Bronchial epithelial cell (primary cell): ENCODE measurements around the gene SNX30. TPM values are rescaled to one million over a fixed set of nuclear protein-coding genes. Genes with fewer than 3 reads are reported as not detected.
A peak's percentile ranks its signal among the peaks of the same experiment; 100 is the strongest.

ENCODE experiments used
- DNase-seq: peaks from one replicate; pipeline ENCODE4 v3.0.0-alpha.2; 2010; ENCODE audit warnings: low read depth
- FAIRE-seq: peaks from 2 replicates; lab custom pipeline; 2011; peaks lifted over from hg19 to GRCh38; lab: Jason Lieb, UNC
- H3K27me3 ChIP-seq: 2 replicates; pipeline ENCODE4 v1.5.1; 2011; ENCODE audit warnings: low read length; ENCODE audit not compliant: control insufficient read depth, insufficient read depth
- H3K36me3 ChIP-seq: 2 replicates; pipeline ENCODE4 v1.5.1; 2011; ENCODE audit warnings: low read length; ENCODE audit not compliant: control insufficient read depth, insufficient read depth
- H3K4me3 ChIP-seq: 2 replicates; pipeline ENCODE4 v1.5.1; 2011; ENCODE audit warnings: mild to moderate bottlenecking, low read depth, low read length, control low read depth
- CTCF ChIP-seq: IDR thresholded peaks from 2 replicates; pipeline ENCODE4 v1.5.1; 2011; ENCODE audit warnings: mild to moderate bottlenecking, moderate library complexity, low read length, control low read depth, inconsistent platforms; ENCODE audit not compliant: insufficient read depth, severe bottlenecking
- total RNA-seq: library from RNA; depleted of rRNA; stranded (reverse); fragments of >200 nt; gene quantifications from 2 replicates; pipeline ENCODE4 v1.2.1, GENCODE V29; 2014

SNX30 gene
- total RNA-seq, 1 donor from 2014 or later: 13.2 TPM

GRCh38 chr9:112846528-112847488, 96.2 kb downstream of the SNX30 start:
- no peak for FAIRE-seq

GRCh38 chr9:112848316-112849151, 98.0 kb downstream of the SNX30 start:
- TF ChIP-seq CTCF: no peak
- Histone ChIP-seq H3K36me3 (no peaks in the 10 kb centered on the region), H3K27me3 (no peaks in the 10 kb centered on the region), H3K4me3 (no peak overlapping the region)
- no peak for DNase-seq
- FAIRE-seq: no peak

More at GRCh38 chr9:112846528-112847488, 96.2 kb downstream of the SNX30 start:
- H3K27me3 ChIP-seq: no peaks in the 10 kb centered on the region
- TF ChIP-seq CTCF: no peak
- no peaks in the 10 kb centered on the region for H3K36me3 ChIP-seq
- H3K4me3 ChIP-seq: no peak overlapping the region
- DNase-seq: no peak

- no peak for TF ChIP-seq CTCF
- H3K27me3 ChIP-seq: no peaks in the 10 kb centered on the region
- no peak for DNase-seq
- FAIRE-seq: no peak
- no peak overlapping the region for H3K4me3 ChIP-seq
- no peaks in the 10 kb centered on the region for H3K36me3 ChIP-seq
These were observed 98.9 kb downstream of the SNX30 start for GRCh38 chr9:112849363-112849922.

GRCh38 chr9:112850840-112851239, 100.3 kb downstream of the SNX30 start:
- no peaks in the 10 kb centered on the region for H3K36me3 ChIP-seq
- FAIRE-seq (no peak), DNase-seq (no peak)
- TF ChIP-seq CTCF: no peak
- no peak overlapping the region for H3K4me3 ChIP-seq
- H3K27me3 ChIP-seq: no peaks in the 10 kb centered on the region

GRCh38 chr9:112852741-112853504, 102.4 kb downstream of the SNX30 start:
- Histone ChIP-seq H3K36me3 (no peaks in the 10 kb centered on the region), H3K4me3 (no peak overlapping the region), H3K27me3 (no peaks in the 10 kb centered on the region)
- FAIRE-seq: peak; percentile 23
- TF ChIP-seq CTCF: no peak
- peak; percentile 43 for DNase-seq
